Stimulated activated CD8-positive, alpha-beta memory T cell treated with anti-CD3 and anti-CD28 coated beads, Interleukin-4, amount 100 ng/mL, for 4 hours (primary cell): Measurements from ENCODE around the gene NRCAM.

Experiments used
- DNase-seq, 2 donors: peaks; one replicate each; pipeline ENCODE4 v3.0.0-alpha.2; 2020; ENCODE audit warnings: low read depth in 2 of 2, low spot score in 1 of 2

NRCAM gene

GRCh38 chr7:108251700-108252099, 204.5 kb downstream of the NRCAM start:
- no peak for DNase-seq

- DNase-seq = no peak
These were observed 206.8 kb downstream of the NRCAM start for GRCh38 chr7:108249453-108249852.

GRCh38 chr7:108248821-108249220, 207.4 kb downstream of the NRCAM start:
- DNase-seq = no peak

DNA sequence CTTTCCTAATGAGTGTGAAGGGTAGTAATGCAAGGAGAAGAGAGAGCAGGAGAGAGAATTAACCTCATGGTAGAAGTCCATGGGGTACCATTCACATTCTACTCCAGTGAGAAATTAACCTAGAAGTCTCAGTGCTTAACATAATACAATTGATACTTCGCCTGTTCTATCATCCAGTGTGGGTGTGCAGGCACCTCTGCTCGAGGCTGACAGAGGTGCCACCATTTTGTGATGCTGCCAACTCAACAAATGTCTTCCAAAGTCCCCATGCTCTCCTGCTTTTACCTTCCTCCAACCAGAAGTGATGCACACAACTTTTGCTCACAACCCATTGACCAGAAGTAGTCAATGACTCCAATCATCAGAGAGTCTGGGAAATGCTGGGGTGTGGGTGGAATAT, 207.8 kb downstream of the NRCAM start:
- no peak for DNase-seq

DNA sequence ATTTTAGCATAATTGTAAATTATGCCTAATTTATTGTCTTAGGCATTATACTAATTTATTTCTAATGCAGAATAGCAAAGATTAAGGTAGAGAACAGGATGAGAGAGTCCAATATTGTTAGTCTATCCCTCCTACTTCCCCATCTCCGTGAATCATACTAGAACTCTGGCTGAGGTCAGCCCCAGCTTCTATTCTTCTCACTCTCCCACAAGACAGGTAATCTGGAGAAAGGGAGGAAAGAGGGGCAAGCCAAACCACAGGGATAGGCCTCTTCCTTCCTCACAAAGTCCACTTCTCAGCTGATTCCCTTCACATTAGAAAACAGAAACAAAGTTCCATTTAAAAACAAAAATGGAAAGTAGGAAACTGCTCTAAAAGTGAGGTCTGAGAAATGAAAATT, 208.6 kb downstream of the NRCAM start:
- no peak for DNase-seq

DNA sequence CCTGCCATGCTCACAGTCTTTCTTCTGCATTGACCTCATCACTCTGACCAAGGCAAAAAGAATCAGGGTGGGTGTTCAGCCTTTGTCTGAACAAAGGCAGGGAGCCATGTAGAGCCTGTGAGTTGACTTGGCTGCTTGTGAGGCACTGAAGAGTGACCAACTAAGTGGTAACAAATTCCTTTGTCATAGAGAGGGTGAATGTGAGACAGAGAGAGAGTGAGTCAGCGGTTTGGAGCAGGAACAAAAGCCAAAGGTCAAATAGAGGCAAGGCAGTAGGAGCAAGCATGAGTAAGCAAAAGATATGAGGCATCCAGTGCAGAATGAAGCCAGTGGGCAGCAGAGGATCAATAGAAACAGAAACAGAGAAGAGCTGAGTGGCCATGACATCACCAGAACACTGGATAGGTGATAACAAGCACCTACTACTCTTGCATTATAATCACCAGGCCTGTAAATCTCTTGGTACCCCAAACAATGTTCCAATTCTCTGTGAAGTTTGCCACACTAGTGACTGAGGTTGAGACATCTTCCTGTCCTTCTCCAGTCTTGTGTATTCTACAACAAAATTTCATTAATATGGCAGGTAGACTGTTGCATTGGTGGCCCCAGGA, 209.9 kb downstream of the NRCAM start:
- no peak for DNase-seq

DNA sequence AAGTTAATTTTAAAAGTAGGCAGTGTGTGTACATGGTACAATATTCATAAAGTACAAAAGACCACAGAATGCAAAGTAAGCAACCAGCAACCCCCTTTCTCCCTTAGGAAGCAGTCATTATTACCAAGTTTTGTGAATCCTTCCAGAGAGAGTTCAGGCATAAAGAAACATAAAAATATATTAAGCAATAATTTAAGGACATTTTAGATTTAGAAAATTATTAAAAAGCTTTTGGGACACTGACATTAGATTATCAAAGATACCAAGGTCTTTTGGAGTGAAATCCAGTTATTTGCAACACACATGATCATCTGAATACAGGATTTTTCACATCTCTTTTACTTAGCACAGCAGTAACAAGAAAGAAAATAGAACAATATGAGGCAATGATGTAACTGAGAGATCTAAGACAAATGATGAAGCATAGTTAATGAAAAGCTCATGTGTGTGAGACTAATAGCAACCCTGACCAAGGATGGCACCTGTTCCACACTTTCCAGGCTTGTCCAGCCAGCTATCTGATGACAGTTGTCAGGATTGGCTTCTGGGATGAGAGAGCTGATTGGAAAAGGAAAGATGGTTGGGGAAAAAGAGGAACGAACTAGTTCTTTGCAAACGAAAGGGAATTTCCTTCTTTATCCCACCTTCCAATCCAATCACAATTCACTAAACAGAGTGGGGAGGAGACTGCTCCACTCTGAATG, 210.6 kb downstream of the NRCAM start:
- no peak for DNase-seq

DNA sequence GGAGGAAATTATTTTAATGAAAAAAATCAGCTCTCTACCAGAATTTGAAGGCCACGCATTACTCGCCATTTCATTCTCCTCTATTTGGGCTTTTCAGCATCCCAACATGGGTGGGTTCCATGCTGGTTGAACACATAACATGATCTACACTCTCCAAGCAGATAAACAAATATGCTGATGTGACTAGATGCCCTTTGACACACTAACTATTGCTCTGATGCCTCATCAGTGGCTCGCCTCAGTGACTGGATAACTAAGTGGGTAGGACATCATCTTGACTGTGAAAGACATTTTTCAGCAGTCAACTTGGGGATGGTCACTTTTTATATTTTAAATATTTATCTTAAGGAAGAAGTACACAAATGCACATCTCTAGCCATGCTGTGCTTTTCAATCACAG, 212.1 kb downstream of the NRCAM start:
- no peak for DNase-seq

DNA sequence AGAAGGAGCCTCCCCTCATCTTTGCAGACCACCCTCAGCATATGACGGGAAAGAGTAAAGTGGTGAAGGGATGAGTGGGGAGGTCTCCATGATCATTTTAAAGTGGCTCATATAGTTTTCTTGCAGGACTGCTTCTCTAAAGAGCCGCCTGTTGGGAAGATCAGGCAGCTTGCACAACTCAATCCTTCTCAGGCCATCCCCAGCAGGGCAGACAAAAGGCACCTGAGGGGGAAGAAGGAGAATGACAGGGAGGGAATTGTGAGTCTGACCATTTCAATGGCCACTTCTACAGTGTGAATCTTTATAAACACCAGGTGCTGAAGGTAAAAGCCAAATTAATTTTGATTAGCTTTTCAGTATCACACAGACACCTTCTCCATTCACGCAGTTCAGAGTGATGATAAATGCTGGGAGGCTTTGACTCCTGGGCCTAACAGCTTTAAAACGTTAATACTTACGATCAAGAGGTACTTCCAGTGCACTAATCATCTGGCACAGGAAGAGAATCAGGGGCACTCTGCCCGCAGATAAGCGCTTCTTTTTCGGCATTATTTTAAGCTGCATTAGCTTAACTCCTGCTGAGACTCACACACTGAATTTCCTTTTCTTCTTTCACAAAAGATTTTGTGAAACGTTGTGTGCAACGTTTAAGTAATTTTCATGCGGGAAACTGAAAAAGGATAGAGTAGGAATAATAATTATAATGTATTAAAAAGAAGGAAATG, 216.6 kb downstream of the NRCAM start:
- no peak for DNase-seq

- DNase-seq = no peak
These were observed 219.4 kb downstream of the NRCAM start for GRCh38 chr7:108236681-108237415.

DNA sequence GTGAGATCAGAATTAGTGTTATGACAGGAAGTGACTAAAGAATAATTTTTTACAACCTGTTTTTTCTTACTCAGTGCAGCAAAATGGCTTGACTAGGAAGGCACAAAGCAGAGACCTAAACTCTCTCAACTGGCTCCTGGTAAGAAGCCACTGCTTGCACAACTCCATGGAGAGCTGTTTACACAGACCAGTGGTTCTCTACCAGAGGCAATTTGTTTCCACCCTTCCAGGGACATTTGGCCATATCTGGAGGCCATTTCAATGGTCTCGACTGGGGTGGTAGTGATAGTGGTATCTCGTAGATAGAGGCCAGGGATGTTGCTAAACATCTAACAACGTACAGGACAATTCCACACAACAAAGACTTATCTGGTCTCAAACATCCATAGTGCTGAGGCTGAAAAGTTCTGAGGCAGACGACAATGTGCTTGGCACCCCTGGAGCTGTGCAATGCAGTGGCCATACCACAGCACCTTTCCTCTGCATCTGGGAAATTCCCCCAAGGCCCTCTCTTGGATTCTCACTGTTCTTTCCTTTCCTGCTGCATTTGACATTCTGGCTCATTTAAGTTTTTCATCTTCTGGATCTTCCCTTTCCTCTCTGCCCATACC, 220.7 kb downstream of the NRCAM start:
- DNase-seq = no peak

GRCh38 chr7:108234971-108235450, 221.2 kb downstream of the NRCAM start:
- DNase-seq = no peak

- no peak for DNase-seq
These were observed 222.0 kb downstream of the NRCAM start for GRCh38 chr7:108234281-108234680.

DNA sequence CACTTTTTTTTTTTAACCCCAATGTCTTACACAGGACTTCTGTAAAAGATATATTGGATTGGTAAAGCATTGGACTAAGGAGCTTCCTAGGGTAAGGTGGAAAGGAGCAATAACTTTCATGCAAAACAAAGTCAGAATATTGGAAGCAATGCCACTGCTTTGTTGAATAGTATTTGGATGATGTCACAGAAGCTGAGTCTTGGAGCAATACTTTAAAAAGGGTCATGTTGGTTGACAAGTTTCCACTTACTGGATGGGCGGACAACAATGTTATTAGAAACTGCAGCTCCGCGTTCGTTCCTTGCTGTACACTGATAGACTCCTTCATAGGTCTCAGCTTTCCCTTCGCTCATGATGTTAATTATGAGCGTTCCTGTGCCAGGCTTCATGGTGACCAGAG, 224.2 kb downstream of the NRCAM start:
- DNase-seq = no peak

GRCh38 chr7:108231221-108231620, 225.0 kb downstream of the NRCAM start:
- DNase-seq = no peak

- no peak for DNase-seq
These were observed 228.9 kb downstream of the NRCAM start for GRCh38 chr7:108227366-108227765.

- DNase-seq = no peak
These were observed 229.4 kb downstream of the NRCAM start for GRCh38 chr7:108226816-108227299.

- DNase-seq = no peak
These were observed 230.6 kb downstream of the NRCAM start for GRCh38 chr7:108225531-108226181.

- no peak for DNase-seq
These were observed 231.8 kb downstream of the NRCAM start for GRCh38 chr7:108224387-108224786.

DNA sequence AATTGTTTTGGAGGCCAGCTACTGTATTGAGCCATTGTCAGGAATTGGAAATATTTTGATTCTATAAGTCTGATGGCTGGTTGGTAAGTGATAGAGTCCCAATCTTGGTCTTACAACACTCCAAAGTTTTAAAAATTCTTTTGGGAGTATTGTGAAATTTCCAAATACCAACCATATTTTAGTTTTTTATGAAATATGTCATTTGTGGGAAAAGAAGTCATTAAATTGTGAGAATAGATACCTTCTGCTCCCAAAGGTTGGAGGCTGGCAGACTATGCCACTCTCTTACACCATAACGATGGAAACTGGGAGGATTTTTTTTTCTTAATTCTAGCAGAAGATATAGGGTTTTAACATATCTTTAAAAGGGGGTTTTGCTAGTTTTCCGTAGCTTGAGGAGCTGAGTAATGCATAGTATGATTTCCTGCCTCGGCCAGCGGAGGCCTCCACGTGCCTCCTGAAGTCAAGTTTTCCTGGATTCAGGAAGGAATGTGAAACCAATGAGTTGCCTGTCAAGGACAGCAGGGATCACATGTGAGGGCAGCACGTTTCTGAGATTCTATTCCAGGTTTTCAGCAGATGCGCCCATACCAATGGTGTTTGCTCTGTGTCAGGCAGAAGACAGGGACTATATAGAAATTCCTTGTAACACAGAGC, 233.9 kb downstream of the NRCAM start:
- DNase-seq = no peak
